A549 (cell line): ENCODE measurements around the gene SLC39A3. TPM values are rescaled to one million over a fixed set of nuclear protein-coding genes. Genes with fewer than 3 reads are reported as not detected.

ENCODE experiments used
- ATAC-seq, 2 experiments: fragments of 200-7000 bp in 1 of 2; fragments of >200 bp in 1 of 2; cut with Nextera tagmentation in 1 of 2; cut with Tn5 transposase in 1 of 2; 3 replicates each; pipeline versions ENCODE4 v1.8.0 to v1.9.1; 2018 to 2020; ENCODE audit warnings: mild to moderate bottlenecking in 1 of 2, moderate library complexity in 1 of 2
- CTCF ChIA-PET: fragments of 300-600 bp; sonication (Branson Sonifier 250); formaldehyde crosslinking; extraction: SDS; loops from one replicate; lab custom pipeline; 2021; ENCODE audit warnings: antibody characterized with exemption, inconsistent platforms; lab: Yijun Ruan, JAX
- POLR2A ChIA-PET: fragments of 350-600 bp; formaldehyde crosslinking; extraction: SDS; loops from one replicate; lab custom pipeline; 2021; ENCODE audit warnings: antibody characterized with exemption, inconsistent platforms; lab: Yijun Ruan, JAX
- DNase-seq, 2 experiments: peaks; one replicate each; pipeline versions ENCODE4 v3.0.0 to v3.0.0-alpha.2; 2011 to 2016; ENCODE audit warnings: low read depth in 1 of 2, low spot score in 1 of 2
- FAIRE-seq: peaks from 2 replicates; lab custom pipeline; 2011; peaks lifted over from hg19 to GRCh38; lab: Jason Lieb, UNC
- H3K27ac ChIP-seq, 2 experiments: fragments of >200 bp; sonication (Bioruptor Twin); formaldehyde crosslinking; 3 replicates each; pipeline ENCODE4 v1.5.1; 2016 to 2017
- H3K4me1 ChIP-seq: fragments of >200 bp; sonication (Bioruptor Twin); formaldehyde crosslinking; 3 replicates; pipeline ENCODE4 v1.6.1; 2016
- H3K4me2 ChIP-seq: fragments of >200 bp; sonication (Bioruptor Twin); formaldehyde crosslinking; 3 replicates; pipeline ENCODE4 v1.6.1; 2016
- H3K4me3 ChIP-seq: fragments of >200 bp; sonication (Bioruptor Twin); formaldehyde crosslinking; 3 replicates; pipeline ENCODE4 v1.5.1; 2016
- H3K9me3 ChIP-seq: fragments of >200 bp; sonication (Bioruptor Twin); formaldehyde crosslinking; 3 replicates; pipeline ENCODE4 v1.6.1; 2016
- ATOH8 ChIP-seq: fragments of 250-450 bp; sonication (Bioruptor Pico); IDR thresholded peaks from 2 replicates; pipeline ENCODE4 v1.5.0; 2020; ENCODE audit warnings: low read depth, mild to moderate bottlenecking, moderate library complexity
- BHLHE40 ChIP-seq: IDR thresholded peaks from 2 replicates; pipeline ENCODE4 v1.6.1; 2012; ENCODE audit warnings: low read depth, low read length, inconsistent platforms
- CHD2 ChIP-seq: fragments of 150-350 bp; IDR thresholded peaks from 2 replicates; pipeline ENCODE4 v1.6.1; 2014; ENCODE audit warnings: low read length; ENCODE audit not compliant: partially characterized antibody
- E2F6 ChIP-seq: IDR thresholded peaks from 2 replicates; pipeline ENCODE4 v1.6.1; 2012; ENCODE audit warnings: low read depth, borderline replicate concordance
- ELK1 ChIP-seq: fragments of 150-350 bp; IDR thresholded peaks from 2 replicates; pipeline ENCODE4 v1.6.1; 2014; ENCODE audit warnings: low read depth, mild to moderate bottlenecking, low read length
- EP300 ChIP-seq, 2 experiments: fragments of >200 bp; sonication (Bioruptor Twin); formaldehyde crosslinking; IDR thresholded peaks; 2 replicates in 1 of 2; 3 replicates in 1 of 2; pipeline ENCODE4 v1.6.1; 2016 to 2017
- GATA3 ChIP-seq: IDR thresholded peaks from 2 replicates; pipeline ENCODE4 v1.6.1; 2012; ENCODE audit warnings: borderline replicate concordance
- HEYL ChIP-seq: fragments of 250-450 bp; sonication (Bioruptor Pico); IDR thresholded peaks from 2 replicates; pipeline ENCODE4 v1.8.0; 2021; ENCODE audit warnings: mild to moderate bottlenecking, moderate library complexity
- HOXB13 ChIP-seq: fragments of 250-450 bp; sonication (Bioruptor Pico); IDR thresholded peaks from 2 replicates; pipeline ENCODE4 v1.5.0; 2020; ENCODE audit warnings: low read depth, mild to moderate bottlenecking, moderate library complexity
- JUNB ChIP-seq: fragments of >200 bp; sonication (Bioruptor Twin); formaldehyde crosslinking; IDR thresholded peaks from 2 replicates; pipeline ENCODE4 v1.6.1; 2016
- KDM5A ChIP-seq: fragments of 200-600 bp; sonication (generic); IDR thresholded peaks from 2 replicates; pipeline ENCODE4 v1.6.1; 2016; ENCODE audit warnings: antibody characterized with exemption, mild to moderate bottlenecking
- MAFK ChIP-seq: fragments of 450-650 bp; IDR thresholded peaks from 2 replicates; pipeline ENCODE4 v1.6.1; 2014; ENCODE audit not compliant: partially characterized antibody
- MAZ ChIP-seq: fragments of 150-350 bp; IDR thresholded peaks from 2 replicates; pipeline ENCODE4 v1.6.1; 2014; ENCODE audit warnings: antibody characterized with exemption, low read depth, low read length, borderline replicate concordance
- NFE2L2 ChIP-seq: fragments of 150-350 bp; conservative IDR thresholded peaks from 2 replicates; pipeline ENCODE4 v1.6.1; 2014; ENCODE audit warnings: low read length
- NPAS2 ChIP-seq: fragments of 250-450 bp; sonication (Bioruptor Pico); IDR thresholded peaks from 2 replicates; pipeline ENCODE4 v1.8.0; 2022; ENCODE audit warnings: mild to moderate bottlenecking, moderate library complexity, borderline replicate concordance
- NR3C1 ChIP-seq: fragments of >200 bp; sonication (Bioruptor Twin); formaldehyde crosslinking; IDR thresholded peaks from 3 replicates; pipeline ENCODE4 v1.6.1; 2017
- POLR2AphosphoS2 ChIP-seq: conservative IDR thresholded peaks from 2 replicates; pipeline ENCODE4 v1.6.1; 2012; ENCODE audit warnings: low read length, improper control_type of control experiment, inconsistent platforms
- RFX5 ChIP-seq: fragments of 450-650 bp; IDR thresholded peaks from 2 replicates; pipeline ENCODE4 v1.7.1; 2014; ENCODE audit warnings: antibody characterized with exemption, mild to moderate bottlenecking, moderate library complexity
- SMC3 ChIP-seq: fragments of >200 bp; sonication (Bioruptor Twin); formaldehyde crosslinking; IDR thresholded peaks from 3 replicates; pipeline ENCODE4 v1.6.1; 2018; ENCODE audit warnings: inconsistent platforms
- SREBF2 ChIP-seq: fragments of 450-650 bp; IDR thresholded peaks from 2 replicates; pipeline ENCODE4 v1.6.1; 2014; ENCODE audit warnings: mild to moderate bottlenecking, moderate library complexity
- TP53 ChIP-seq: fragments of 250-450 bp; sonication (Bioruptor Pico); IDR thresholded peaks from 2 replicates; pipeline ENCODE4 v1.5.0; 2021; ENCODE audit warnings: mild to moderate bottlenecking, moderate library complexity
- ZC3H11A ChIP-seq: fragments of 450-650 bp; IDR thresholded peaks from 2 replicates; pipeline ENCODE4 v1.6.1; 2014; ENCODE audit warnings: antibody characterized with exemption, mild to moderate bottlenecking
- WGBS: methylation state at CpG from one replicate; pipeline ENCODE4 v1.1.6; 2017; ENCODE audit errors: missing lambda C conversion rate; 5-methylcytosine and 5-hydroxymethylcytosine counted together
- polyA plus RNA-seq, 4 experiments: library from polyadenylated mRNA; depleted of rRNA in 3 of 4; stranded (reverse); fragments of >200 nt; fragmentation: RNase III in 1 of 4; extraction: RNeasy Plus Mini Kit Qiagen cat#74134 plus additional on column Dnase treatment in 1 of 4; gene quantifications; 2 replicates in 3 of 4; 3 replicates in 1 of 4; pipeline ENCODE4 v1.2.3, GENCODE V29; 2011 to 2017
- TF ChIP-seq, protein P1 (sequence below): fragments of >200 bp; sonication (Bioruptor Twin); formaldehyde crosslinking; IDR thresholded peaks from 2 replicates; pipeline ENCODE4 v1.6.1; 2016
- TF ChIP-seq, protein P2 (sequence below): fragments of >200 bp; sonication (Bioruptor Twin); formaldehyde crosslinking; IDR thresholded peaks from 3 replicates; pipeline ENCODE4 v1.6.1; 2016
- TF ChIP-seq, protein P3 (sequence below): fragments of 250-450 bp; sonication (Bioruptor Pico); IDR thresholded peaks from 2 replicates; pipeline ENCODE4 v1.5.0; 2021; ENCODE audit warnings: mild to moderate bottlenecking, moderate library complexity, borderline replicate concordance

SLC39A3 gene
- polyA plus RNA-seq, 2 of the 4 experiments (the other 2 are of a cell fraction) = 28.3 to 29.6 TPM

- Histone ChIP-seq H3K4me3 (no peak overlapping the region), H3K27ac (no peak overlapping the region), H3K9me3 (no peaks in the 10 kb centered on the region), H3K4me2 (no peak overlapping the region), H3K4me1 (no peaks in the 10 kb centered on the region)
- ChIA-PET POLR2A (no interaction called here), CTCF (interaction anchor here (1.6 to 1.9 kb wide), 2 partner anchors 9 to 108 kb away, joined by 5 to 8 read pairs; no protein-coding TSS in a partner anchor)
- DNase-seq (no peak), FAIRE-seq (no peak), ATAC-seq (no peak)
- 91% methylated on average over 8 of the region's 8 CpGs for WGBS
- no peak for TF ChIP-seq MAFK
- TF ChIP-seq ATOH8 = no peak
- no peak for TF ChIP-seq NR3C1
- no peak for TF ChIP-seq GATA3
- no peak for TF ChIP-seq NFE2L2
- TF ChIP-seq BHLHE40 = no peak
- TF ChIP-seq, protein P1, sequence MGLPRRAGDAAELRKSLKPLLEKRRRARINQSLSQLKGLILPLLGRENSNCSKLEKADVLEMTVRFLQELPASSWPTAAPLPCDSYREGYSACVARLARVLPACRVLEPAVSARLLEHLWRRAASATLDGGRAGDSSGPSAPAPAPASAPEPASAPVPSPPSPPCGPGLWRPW = no peak
- TF ChIP-seq, protein P2, sequence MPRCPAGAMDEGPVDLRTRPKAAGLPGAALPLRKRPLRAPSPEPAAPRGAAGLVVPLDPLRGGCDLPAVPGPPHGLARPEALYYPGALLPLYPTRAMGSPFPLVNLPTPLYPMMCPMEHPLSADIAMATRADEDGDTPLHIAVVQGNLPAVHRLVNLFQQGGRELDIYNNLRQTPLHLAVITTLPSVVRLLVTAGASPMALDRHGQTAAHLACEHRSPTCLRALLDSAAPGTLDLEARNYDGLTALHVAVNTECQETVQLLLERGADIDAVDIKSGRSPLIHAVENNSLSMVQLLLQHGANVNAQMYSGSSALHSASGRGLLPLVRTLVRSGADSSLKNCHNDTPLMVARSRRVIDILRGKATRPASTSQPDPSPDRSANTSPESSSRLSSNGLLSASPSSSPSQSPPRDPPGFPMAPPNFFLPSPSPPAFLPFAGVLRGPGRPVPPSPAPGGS = no peak
- TF ChIP-seq RFX5 = no peak
- no peak for TF ChIP-seq SREBF2
- no peak for TF ChIP-seq SMC3
- no peak for TF ChIP-seq JUNB
- no peak for TF ChIP-seq E2F6
Observed at GRCh38 chr19:2756477-2756876, 16.7 kb upstream of the SLC39A3 start.

DNA sequence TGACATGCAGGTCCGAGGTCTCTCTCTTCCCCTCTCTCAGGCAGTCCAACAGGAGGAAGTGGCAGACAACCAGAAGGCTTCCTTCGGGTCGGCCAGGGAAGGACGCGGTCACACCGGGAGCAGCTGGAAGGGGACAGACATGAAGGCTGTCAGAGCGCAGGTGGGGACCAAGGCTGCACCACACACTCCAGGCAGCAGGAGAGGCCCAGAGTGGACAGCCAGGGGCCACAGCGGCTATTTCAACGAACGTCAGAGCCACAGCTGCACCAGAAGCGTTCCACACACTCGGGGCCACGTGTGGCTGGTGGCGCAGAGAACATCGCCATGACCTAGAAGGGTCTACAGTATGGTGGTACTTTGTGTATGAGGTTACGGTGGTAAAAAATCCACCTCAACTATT, 16.0 kb upstream of the SLC39A3 start:
- no peak for DNase-seq
- H3K4me2 ChIP-seq = no peak overlapping the region
- POLR2A ChIA-PET = no interaction called here
- no peak for ATAC-seq
- FAIRE-seq = no peak
- 90% methylated on average over 16 of the region's 16 CpGs for WGBS
- no peak overlapping the region for H3K4me3 ChIP-seq
- no peaks in the 10 kb centered on the region for H3K9me3 ChIP-seq
- CTCF ChIA-PET = interaction anchor here (1.6 to 1.9 kb wide), 2 partner anchors 10 to 108 kb away, joined by 5 to 8 read pairs; no protein-coding TSS in a partner anchor
- TF ChIP-seq GATA3 (no peak), HEYL (CRISPR knock-in tag) (no peak), CHD2 (no peak), HOXB13 (CRISPR knock-in tag) (no peak), EP300 (IDR thresholded peaks at IDR 0.05) (no peak), RFX5 (no peak), MAZ (no peak), TP53 (CRISPR knock-in tag) (no peak), BHLHE40 (no peak), SMC3 (no peak), KDM5A (no peak), ZC3H11A (no peak), NPAS2 (CRISPR knock-in tag) (no peak), SREBF2 (no peak), POLR2AphosphoS2 (no peak), ELK1 (no peak)
- TF ChIP-seq, protein P3, sequence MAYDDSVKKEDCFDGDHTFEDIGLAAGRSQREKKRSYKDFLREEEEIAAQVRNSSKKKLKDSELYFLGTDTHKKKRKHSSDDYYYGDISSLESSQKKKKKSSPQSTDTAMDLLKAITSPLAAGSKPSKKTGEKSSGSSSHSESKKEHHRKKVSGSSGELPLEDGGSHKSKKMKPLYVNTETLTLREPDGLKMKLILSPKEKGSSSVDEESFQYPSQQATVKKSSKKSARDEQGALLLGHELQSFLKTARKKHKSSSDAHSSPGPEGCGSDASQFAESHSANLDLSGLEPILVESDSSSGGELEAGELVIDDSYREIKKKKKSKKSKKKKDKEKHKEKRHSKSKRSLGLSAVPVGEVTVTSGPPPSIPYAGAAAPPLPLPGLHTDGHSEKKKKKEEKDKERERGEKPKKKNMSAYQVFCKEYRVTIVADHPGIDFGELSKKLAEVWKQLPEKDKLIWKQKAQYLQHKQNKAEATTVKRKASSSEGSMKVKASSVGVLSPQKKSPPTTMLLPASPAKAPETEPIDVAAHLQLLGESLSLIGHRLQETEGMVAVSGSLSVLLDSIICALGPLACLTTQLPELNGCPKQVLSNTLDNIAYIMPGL (CRISPR knock-in tag) = no peak
- H3K4me1 ChIP-seq = no peaks in the 10 kb centered on the region
- no peak overlapping the region for H3K27ac ChIP-seq
